Naive B cell (primary cell): Measurements from ENCODE around the gene GGT5. TPM values are rescaled to one million over a fixed set of nuclear protein-coding genes. Genes with fewer than 3 reads are reported as not detected.

Experiments
- polyA plus RNA-seq, 6 donors: library from polyadenylated mRNA; unstranded; fragments of 300-500 nt; fragmentation: Illumina TruSeq; gene quantifications; one replicate each; pipeline ENCODE4 v1.2.3, GENCODE V29; 2021; ENCODE audit warnings: low read depth in 6 of 6

Gene GGT5
- polyA plus RNA-seq, 6 donors from 2014 or later, result not detected

Other genes with a start within 250 kb of the GGT5 start
- not detected for gene GSTT4, start 239.6 kb downstream of the GGT5 start, polyA plus RNA-seq
- 1 to 10 TPM; 3.9 to 8.0 (median 5.0) TPM for gene CABIN1, start 233.8 kb downstream of the GGT5 start, polyA plus RNA-seq
- under 1 TPM in 1 of 6 donors, not detected in 5; 0.09 TPM for gene SUSD2, start 63.6 kb downstream of the GGT5 start, polyA plus RNA-seq
- 10 to 100 TPM in 3 of 6 donors, 1 to 10 TPM in 3; 1.7 to 29.4 (median 9.7) TPM for gene SPECC1L, start 25.7 kb upstream of the GGT5 start, polyA plus RNA-seq
- gene ADORA2A, start 182.5 kb upstream of the GGT5 start, polyA plus RNA-seq, result 10 to 100 TPM; 43.9 to 79.9 (median 52.5) TPM